Cardiac atrium fibroblast (primary cell): ENCODE results near the gene CXCR5. TPM values are rescaled to one million over a fixed set of nuclear protein-coding genes. Genes with fewer than 3 reads are reported as not detected.

ENCODE experiments used
- total RNA-seq: library from RNA; depleted of rRNA; stranded (reverse); fragments of >200 nt; gene quantifications from 2 replicates; pipeline ENCODE4 v1.2.3, GENCODE V29; 2015

CXCR5 gene, protein sequence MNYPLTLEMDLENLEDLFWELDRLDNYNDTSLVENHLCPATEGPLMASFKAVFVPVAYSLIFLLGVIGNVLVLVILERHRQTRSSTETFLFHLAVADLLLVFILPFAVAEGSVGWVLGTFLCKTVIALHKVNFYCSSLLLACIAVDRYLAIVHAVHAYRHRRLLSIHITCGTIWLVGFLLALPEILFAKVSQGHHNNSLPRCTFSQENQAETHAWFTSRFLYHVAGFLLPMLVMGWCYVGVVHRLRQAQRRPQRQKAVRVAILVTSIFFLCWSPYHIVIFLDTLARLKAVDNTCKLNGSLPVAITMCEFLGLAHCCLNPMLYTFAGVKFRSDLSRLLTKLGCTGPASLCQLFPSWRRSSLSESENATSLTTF
- total RNA-seq: not detected in 2 replicates

DNA sequence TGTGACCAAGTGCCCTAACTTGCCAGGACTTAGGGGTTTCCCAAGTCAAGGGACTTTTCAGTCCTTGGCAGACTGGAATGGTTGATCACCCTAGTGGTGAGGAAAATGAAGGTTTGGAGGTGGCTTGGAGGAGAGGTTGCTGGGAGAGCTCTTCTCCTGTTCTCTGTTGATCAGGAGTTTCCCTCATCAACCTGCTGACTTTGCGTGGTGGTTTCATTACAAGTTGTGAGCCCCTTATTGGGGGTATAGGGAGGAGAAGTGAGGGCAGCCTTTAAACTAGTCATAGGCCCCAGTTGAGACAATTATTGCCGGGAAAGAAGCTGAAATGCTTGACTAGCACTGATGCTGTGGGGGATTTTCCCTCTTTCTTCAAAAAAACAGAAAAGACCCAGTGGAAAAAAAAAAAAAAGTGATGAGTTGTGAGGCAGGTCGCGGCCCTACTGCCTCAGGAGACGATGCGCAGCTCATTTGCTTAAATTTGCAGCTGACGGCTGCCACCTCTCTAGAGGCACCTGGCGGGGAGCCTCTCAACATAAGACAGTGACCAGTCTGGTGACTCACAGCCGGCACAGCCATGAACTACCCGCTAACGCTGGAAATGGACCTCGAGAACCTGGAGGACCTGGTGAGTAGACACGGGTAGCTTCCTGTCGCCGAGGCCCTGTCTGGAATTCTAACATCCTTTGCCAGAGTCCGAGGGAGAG, at the start of gene CXCR5:
CXCR5 (plus strand) TSS at position 525 of the 704 bp plus-strand sequence; CDS start at position 575, 50 bp downstream.

Other genes starting within 250 kb of the CXCR5 start
- not detected in 2 replicates for gene TREH, start 204.2 kb upstream of the CXCR5 start, total RNA-seq
- gene DDX6, start 92.7 kb upstream of the CXCR5 start, total RNA-seq: 61.6 and 91.4 TPM in 2 replicates
- gene BCL9L, start 42.0 kb downstream of the CXCR5 start, total RNA-seq: 21.1 and 49.4 TPM in 2 replicates
- not detected in 2 replicates for gene UPK2, start 72.4 kb downstream of the CXCR5 start, total RNA-seq
- not detected in 2 replicates for gene FOXR1, start 87.9 kb downstream of the CXCR5 start, total RNA-seq
- 6.3 and 6.8 TPM in 2 replicates for gene CENATAC, start 114.2 kb downstream of the CXCR5 start, total RNA-seq
- 1,512 and 1,580 TPM in 2 replicates for gene RPS25, start 134.5 kb downstream of the CXCR5 start, total RNA-seq
- gene TRAPPC4, start 134.9 kb downstream of the CXCR5 start, total RNA-seq: 47.6 and 56.7 TPM in 2 replicates
- gene SLC37A4, start 147.0 kb downstream of the CXCR5 start, total RNA-seq: 6.6 and 10.5 TPM in 2 replicates
- 119 and 147 TPM in 2 replicates for gene HYOU1, start 173.3 kb downstream of the CXCR5 start, total RNA-seq
- 16.8 and 26.4 TPM in 2 replicates for gene VPS11, start 183.9 kb downstream of the CXCR5 start, total RNA-seq
- 3.4 and 22.4 TPM in 2 replicates for gene HMBS, start 201.0 kb downstream of the CXCR5 start, total RNA-seq
- gene DPAGT1, start 218.0 kb downstream of the CXCR5 start, total RNA-seq: 16.4 and 23.2 TPM in 2 replicates
- 3.4 TPM in 2 replicates for gene C2CD2L, start 223.5 kb downstream of the CXCR5 start, total RNA-seq
- 6.9 and 16.5 TPM in 2 replicates for gene HINFP, start 237.7 kb downstream of the CXCR5 start, total RNA-seq